Measurements from ENCODE around the gene SPAG16.
A peak's percentile ranks its signal among the peaks of the same experiment; 100 is the strongest.

Gene SPAG16

GRCh38 chr2:214203744-214204289 is 919.6 kb downstream of the SPAG16 start:
- Histone ChIP-seq H3K27ac (no peak overlapping the region), H3K4me3 (no peak overlapping the region), H3K27me3 (no peaks in the 10 kb centered on the region), H3K9me3 (no peaks in the 10 kb centered on the region), H3K36me3 (no peaks in the 10 kb centered on the region), H3K4me1 (peaks cover 0 to 27% (median 4%) of the 10 kb centered on the region in 4 donors)
- peak in 1 of 2 donors; percentile 61 for DNase-seq
- intact Hi-C loops (cut with DNase I; ENCODE audit: low total_unique reads) = no loop called here
- no peak for TF ChIP-seq CTCF (IDR thresholded peaks at IDR 0.05)

- no peaks in the 10 kb centered on the region for H3K27me3 ChIP-seq
- intact Hi-C loops (cut with DNase I; ENCODE audit: low total_unique reads) = no loop called here
- no peaks in the 10 kb centered on the region for H3K9me3 ChIP-seq
These were observed 930.8 kb downstream of the SPAG16 start for GRCh38 chr2:214215107-214215506.

GRCh38 chr2:214217136-214217535 is 932.9 kb downstream of the SPAG16 start:
- no peak for DNase-seq
- TF ChIP-seq CTCF (IDR thresholded peaks at IDR 0.05) = no peak
- no peaks in the 10 kb centered on the region for H3K4me1 ChIP-seq
- no peaks in the 10 kb centered on the region for H3K9me3 ChIP-seq
- H3K27ac ChIP-seq = no peak overlapping the region
- H3K27me3 ChIP-seq = no peaks in the 10 kb centered on the region
- H3K4me3 ChIP-seq = no peak overlapping the region
- H3K36me3 ChIP-seq = no peaks in the 10 kb centered on the region
- intact Hi-C loops (cut with DNase I; ENCODE audit: low total_unique reads) = no loop called here

More at GRCh38 chr2:214215107-214215506, 930.8 kb downstream of the SPAG16 start:
- H3K27ac ChIP-seq = no peak overlapping the region
- no peak for DNase-seq
- no peak for TF ChIP-seq CTCF (IDR thresholded peaks at IDR 0.05)
- no peak overlapping the region for H3K4me3 ChIP-seq
- no peaks in the 10 kb centered on the region for H3K36me3 ChIP-seq
- no peaks in the 10 kb centered on the region for H3K4me1 ChIP-seq

- no peaks in the 10 kb centered on the region for H3K9me3 ChIP-seq
- intact Hi-C loops (cut with DNase I; ENCODE audit: low total_unique reads) = no loop called here
These were observed 933.3 kb downstream of the SPAG16 start for GRCh38 chr2:214217599-214217998.

GRCh38 chr2:214220251-214220650 is 936.0 kb downstream of the SPAG16 start:
- no peaks in the 10 kb centered on the region for H3K4me1 ChIP-seq
- intact Hi-C loops (cut with DNase I; ENCODE audit: low total_unique reads) = no loop called here
- no peaks in the 10 kb centered on the region for H3K36me3 ChIP-seq
- no peaks in the 10 kb centered on the region for H3K27me3 ChIP-seq
- DNase-seq = no peak
- no peak overlapping the region for H3K4me3 ChIP-seq
- H3K27ac ChIP-seq = no peak overlapping the region
- H3K9me3 ChIP-seq = no peaks in the 10 kb centered on the region
- no peak for TF ChIP-seq CTCF (IDR thresholded peaks at IDR 0.05)

More at GRCh38 chr2:214217599-214217998, 933.3 kb downstream of the SPAG16 start:
- no peak for TF ChIP-seq CTCF (IDR thresholded peaks at IDR 0.05)
- no peaks in the 10 kb centered on the region for H3K36me3 ChIP-seq
- no peak overlapping the region for H3K27ac ChIP-seq
- no peaks in the 10 kb centered on the region for H3K4me1 ChIP-seq
- H3K27me3 ChIP-seq = no peaks in the 10 kb centered on the region
- DNase-seq = no peak
- H3K4me3 ChIP-seq = no peak overlapping the region

GRCh38 chr2:214226061-214226460 is 941.8 kb downstream of the SPAG16 start:
- Histone ChIP-seq H3K4me3 (no peak overlapping the region), H3K27ac (no peak overlapping the region), H3K36me3 (no peaks in the 10 kb centered on the region), H3K27me3 (no peaks in the 10 kb centered on the region), H3K9me3 (no peaks in the 10 kb centered on the region), H3K4me1 (no peaks in the 10 kb centered on the region)
- DNase-seq = no peak
- no peak for TF ChIP-seq CTCF (IDR thresholded peaks at IDR 0.05)
- intact Hi-C loops (cut with DNase I; ENCODE audit: low total_unique reads) = no loop called here

Data from tibial artery (tissue), 4 donors.